IMR-90 (cell line): ENCODE data around the gene CDK11A. TPM values are rescaled to one million over a fixed set of nuclear protein-coding genes. Genes with fewer than 3 reads are reported as not detected.
"Not testable (repeated sequence)": the region's sequence is repeated elsewhere in the genome, so short reads cannot be mapped to it uniquely, and the experiment has no call there.

Experiments
- ATAC-seq: fragments of 200-7000 bp; cut with Tn5 transposase; 2 replicates; pipeline ENCODE4 v1.9.1; 2020; ENCODE audit warnings: low read depth, mild to moderate bottlenecking, moderate library complexity
- BruUV-seq: library from RNA; stranded (reverse); fragments of 400-500 nt; replicated peaks from 2 replicates; lab custom pipeline; 2021; lab: Mats Ljungman, UMichigan
- CTCF ChIA-PET: fragments of 300-600 bp; formaldehyde crosslinking; extraction: SDS; loops from one replicate; lab custom pipeline; 2021; ENCODE audit warnings: antibody characterized with exemption; lab: Yijun Ruan, JAX
- POLR2A ChIA-PET: fragments of 300-600 bp; sonication (Branson Sonifier 250); formaldehyde crosslinking; loops from one replicate; lab custom pipeline; 2022; ENCODE audit warnings: antibody characterized with exemption; ENCODE audit not compliant: unreplicated experiment; lab: Charles Lee
- DNase-seq: peaks from one replicate; pipeline ENCODE4 v3.0.0; 2013
- H2AFZ ChIP-seq: replicated peaks from 2 replicates; pipeline ENCODE3; 2013; ENCODE audit warnings: low read length, mild to moderate bottlenecking; ENCODE audit not compliant: poor library complexity
- H2AK5ac ChIP-seq: 2 replicates; pipeline ENCODE4 v1.6.1; 2013; ENCODE audit warnings: low read depth, low read length, inconsistent platforms
- H2AK9ac ChIP-seq: replicated peaks from 2 replicates; pipeline ENCODE3; 2013; ENCODE audit warnings: mild to moderate bottlenecking, low read depth, low read length, moderate library complexity; ENCODE audit not compliant: poor library complexity
- H2BK120ac ChIP-seq: 2 replicates; pipeline ENCODE4 v1.6.1; 2013; ENCODE audit warnings: low read depth, low read length, inconsistent platforms
- H2BK15ac ChIP-seq: 3 replicates; pipeline ENCODE4 v1.6.1; 2013; ENCODE audit warnings: low read depth, low read length, inconsistent platforms
- H2BK20ac ChIP-seq: 2 replicates; pipeline ENCODE4 v1.6.1; 2013; ENCODE audit warnings: low read depth, mild to moderate bottlenecking, inconsistent platforms, low read length, moderate library complexity
- H2BK5ac ChIP-seq: 2 replicates; pipeline ENCODE4 v1.6.1; 2013; ENCODE audit warnings: mild to moderate bottlenecking, low read depth, low read length, inconsistent platforms; ENCODE audit not compliant: poor library complexity, severe bottlenecking
- H3K14ac ChIP-seq: replicated peaks from 2 replicates; pipeline ENCODE4 v1.6.1; 2013; ENCODE audit warnings: low read depth, low read length, inconsistent platforms
- H3K18ac ChIP-seq: 2 replicates; pipeline ENCODE4 v1.6.1; 2013; ENCODE audit warnings: low read depth, low read length, control low read depth
- H3K23ac ChIP-seq: 2 replicates; pipeline ENCODE4 v1.6.1; 2013; ENCODE audit warnings: low read depth, low read length, inconsistent platforms
- H3K27ac ChIP-seq: 2 replicates; pipeline ENCODE4 v1.5.1; 2013; ENCODE audit warnings: mild to moderate bottlenecking, control low read depth, low read length; ENCODE audit not compliant: insufficient read depth
- H3K27me3 ChIP-seq: 2 replicates; pipeline ENCODE4 v1.6.1; 2013; ENCODE audit warnings: low read length; ENCODE audit not compliant: control insufficient read depth, insufficient read depth
- H3K36me3 ChIP-seq: 2 replicates; pipeline ENCODE4 v1.6.1; 2013; ENCODE audit warnings: low read length, mixed read lengths; ENCODE audit not compliant: control insufficient read depth, insufficient read depth
- H3K4ac ChIP-seq: 2 replicates; pipeline ENCODE4 v1.6.1; 2013; ENCODE audit warnings: low read depth, low read length, inconsistent platforms
- H3K4me1 ChIP-seq: 2 replicates; pipeline ENCODE4 v1.6.1; 2013; ENCODE audit warnings: low read length, mixed read lengths; ENCODE audit not compliant: control insufficient read depth, insufficient read depth
- H3K4me2 ChIP-seq: 2 replicates; pipeline ENCODE4 v1.6.1; 2013; ENCODE audit warnings: low read depth, mild to moderate bottlenecking, control low read depth, low read length, moderate library complexity
- H3K4me3 ChIP-seq: 2 replicates; pipeline ENCODE4 v1.5.1; 2013; ENCODE audit warnings: low read depth, mild to moderate bottlenecking, control low read depth, low read length, moderate library complexity; ENCODE audit not compliant: insufficient read depth
- H3K56ac ChIP-seq: 2 replicates; pipeline ENCODE4 v1.6.1; 2013; ENCODE audit warnings: low read length, inconsistent platforms; ENCODE audit not compliant: insufficient read depth; ENCODE audit errors: extremely low read depth
- H3K79me1 ChIP-seq, 2 experiments: 2 replicates each; pipeline ENCODE4 v1.6.1; 2013; ENCODE audit warnings: low read length in 2 of 2, inconsistent platforms in 1 of 2, low read depth in 1 of 2
- H3K9ac ChIP-seq: 2 replicates; pipeline ENCODE4 v1.6.1; 2013; ENCODE audit warnings: low read depth, low read length, control low read depth
- H3K9me1 ChIP-seq: 2 replicates; pipeline ENCODE4 v1.6.1; 2013; ENCODE audit warnings: low read length, inconsistent platforms; ENCODE audit not compliant: insufficient read depth
- H3K9me3 ChIP-seq: 2 replicates; pipeline ENCODE4 v1.6.1; 2013; ENCODE audit warnings: low read length; ENCODE audit not compliant: control insufficient read depth, insufficient read depth
- H4K20me1 ChIP-seq: 2 replicates; pipeline ENCODE4 v1.6.1; 2013; ENCODE audit warnings: low read length, inconsistent platforms; ENCODE audit not compliant: insufficient read depth
- H4K5ac ChIP-seq: 2 replicates; pipeline ENCODE4 v1.6.1; 2013; ENCODE audit warnings: mild to moderate bottlenecking, low read depth, low read length, control low read depth
- H4K8ac ChIP-seq, 2 experiments: 2 replicates each; pipeline ENCODE4 v1.6.1; 2013; ENCODE audit warnings: low read depth in 2 of 2, low read length in 2 of 2, control low read depth in 1 of 2, inconsistent platforms in 1 of 2
- H4K91ac ChIP-seq: 2 replicates; pipeline ENCODE4 v1.6.1; 2013; ENCODE audit warnings: low read depth, low read length, inconsistent platforms; ENCODE audit not compliant: insufficient read depth
- MAZ ChIP-seq: IDR thresholded peaks from 2 replicates; pipeline ENCODE4 v1.6.1; 2012; ENCODE audit warnings: low read depth, mild to moderate bottlenecking, low read length, improper control_type of control experiment, moderate library complexity, borderline replicate concordance
- WGBS, 2 experiments: methylation state at CpG; one replicate each; pipeline versions ENCODE4 v1.1.5 to v1.1.7; 2013; ENCODE audit warnings: missing lambda C conversion rate in 2 of 2; ENCODE audit not compliant: insufficient read length in 1 of 2; ENCODE audit errors: extremely low coverage in 2 of 2; 5-methylcytosine and 5-hydroxymethylcytosine counted together
- dilution Hi-C: fragments of 300-500 bp; cut with HindIII; formaldehyde crosslinking; loops from one replicate; pipeline ENCODE4 v1.14.3; 2018; ENCODE audit warnings: low sequenced_read_pairs; ENCODE audit not compliant: unreplicated experiment
- in situ Hi-C: fragments of 300-500 bp; cut with MboI; formaldehyde crosslinking; loops from 3 replicates; pipeline ENCODE4 v1.14.3; 2019; ENCODE audit warnings: low sequenced_read_pairs, inconsistent platforms, mixed read lengths
- intact Hi-C: fragments of 100-400 bp; cut with micrococcal nuclease; formaldehyde crosslinking; loops from 2 replicates; pipeline ENCODE4 v1.10.0; 2022
- polyA plus RNA-seq, 3 experiments: library from polyadenylated mRNA; depleted of rRNA; stranded (reverse); fragments of >200 nt; gene quantifications; 2 replicates each; pipeline ENCODE4 v1.2.3, GENCODE V29; 2012; ENCODE audit warnings: low replicate concordance in 1 of 3
- total RNA-seq: library from RNA; depleted of rRNA; stranded (reverse); fragments of >200 nt; gene quantifications from 2 replicates; pipeline ENCODE4 v1.2.3, GENCODE V29; 2012

Gene CDK11A
- total and polyA plus RNA-seq, 2 of the 4 experiments (the other 2 are of a cell fraction): 1.8 to 20.0 TPM

DNA sequence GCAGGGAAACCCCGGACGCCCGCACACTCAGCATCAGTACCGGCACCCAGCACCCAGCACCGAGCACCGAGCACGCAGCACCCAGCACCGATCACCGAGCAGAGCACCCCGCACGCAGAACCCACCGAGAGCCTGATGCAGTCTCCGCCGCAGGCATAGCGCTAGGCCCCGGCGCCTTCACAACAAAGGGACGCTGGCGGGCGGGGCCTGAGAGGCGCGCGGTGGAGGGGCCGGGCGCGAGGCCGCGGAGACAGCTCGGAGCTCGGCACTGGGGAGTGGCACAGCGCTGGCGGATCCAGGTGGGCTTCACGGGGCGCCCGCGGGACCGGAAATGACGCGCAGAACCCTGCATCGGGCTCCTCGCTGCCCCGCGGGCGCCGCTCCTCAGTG, 31.8 kb downstream of the CDK11A start:
- Histone ChIP-seq H2BK5ac (peak overlapping the region; percentile 89), H4K91ac (peak overlapping the region; percentile 55; the same call in 1 of the 2 replicates), H3K18ac (peak overlapping the region; percentile 2; the same call in 1 of the 2 replicates), H3K4ac (peak overlapping the region; percentile 67), H3K23ac (0 out of 2 replicates have a peak overlapping the region, but pooled peaks have one; percentile 42), H4K8ac (peak overlapping the region in 1 of 2 experiments; percentile 55; a peak in 1 of 4 replicates), H3K27ac (peak overlapping the region; percentile 85), H3K4me3 (peak overlapping the region; percentile 88), H3K9ac (peak overlapping the region; percentile 79)
- dilution Hi-C loops, H2AK5ac ChIP-seq, H3K14ac ChIP-seq, H3K4me2 ChIP-seq, H3K79me1 ChIP-seq, H2BK120ac ChIP-seq, H2AK9ac ChIP-seq, H3K4me1 ChIP-seq, in situ Hi-C loops, CTCF ChIA-PET, H3K9me1 ChIP-seq, H2BK20ac ChIP-seq, H4K5ac ChIP-seq, H3K36me3 ChIP-seq, H3K9me3 ChIP-seq, H2BK15ac ChIP-seq, POLR2A ChIA-PET, H4K20me1 ChIP-seq, H3K27me3 ChIP-seq, H3K56ac ChIP-seq, H2AFZ ChIP-seq, intact Hi-C loops: not testable (repeated sequence)
- DNase-seq (peak; percentile 47), ATAC-seq (peak; percentile 59)
- no CpG with 5 or more reads among the region's 45 CpGs for WGBS, 2 experiments
- peak; percentile 35; the same call in 1 of the 2 replicates for TF ChIP-seq MAZ
- TSS peak; percentile 28 for BruUV-seq

DNA sequence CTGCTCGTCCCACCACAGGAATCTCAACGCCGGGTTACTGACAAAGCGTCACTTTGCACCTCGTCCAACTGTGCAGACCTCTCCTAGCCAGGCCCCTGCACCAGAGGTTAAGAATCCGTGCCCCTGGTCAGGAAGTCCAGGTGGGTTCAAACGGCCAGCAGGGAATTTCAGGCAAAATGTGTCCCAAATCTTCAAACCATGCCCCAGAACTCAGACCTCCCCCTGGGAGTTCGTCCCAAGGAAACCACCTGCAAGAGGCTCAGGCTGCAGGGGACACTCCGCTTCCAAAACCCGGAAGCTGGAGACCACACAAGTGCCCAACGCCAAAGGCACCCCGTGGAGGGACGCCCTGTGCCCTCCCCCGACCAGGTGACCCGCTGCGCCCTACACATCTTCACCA, 32.7 kb downstream of the CDK11A start:
- dilution Hi-C loops, H3K9me3 ChIP-seq, H3K56ac ChIP-seq, H3K18ac ChIP-seq, CTCF ChIA-PET, H3K23ac ChIP-seq, H2BK15ac ChIP-seq, H3K27ac ChIP-seq, H4K8ac ChIP-seq, POLR2A ChIA-PET, H2AK9ac ChIP-seq, DNase-seq, H3K9me1 ChIP-seq, H3K27me3 ChIP-seq, H3K4ac ChIP-seq, H3K4me1 ChIP-seq, H2AFZ ChIP-seq, H4K5ac ChIP-seq, ATAC-seq, H4K20me1 ChIP-seq, H4K91ac ChIP-seq, BruUV-seq, intact Hi-C loops, H2BK20ac ChIP-seq, H2AK5ac ChIP-seq, H2BK120ac ChIP-seq, H2BK5ac ChIP-seq, H3K14ac ChIP-seq, H3K36me3 ChIP-seq, in situ Hi-C loops: not testable (repeated sequence)
- WGBS, 2 experiments: no CpG with 5 or more reads among the region's 16 CpGs
- peaks cover 4 to 18% of the 10 kb centered on the region in 2 experiments for H3K79me1 ChIP-seq
- H3K4me2 ChIP-seq: peak overlapping the region; percentile 27
- H3K4me3 ChIP-seq: 0 out of 2 replicates have a peak overlapping the region, but pooled peaks have one; percentile 14
- peak overlapping the region; percentile 17; the same call in 1 of the 2 replicates for H3K9ac ChIP-seq
